Uterus (tissue), 2 donors: ENCODE data around the gene SPOCK1.

Experiments
- CTCF ChIP-seq, 4 experiments: fragments of 200-600 bp in 2 of 4; fragments of 450-650 bp in 2 of 4; sonication (generic) in 2 of 4; IDR thresholded peaks; one replicate each; pipeline ENCODE4 v1.5.1; 2016 to 2019; ENCODE audit warnings: antibody characterized with exemption in 4 of 4, mild to moderate bottlenecking in 2 of 4, moderate library complexity in 1 of 4
- POLR2A ChIP-seq, 2 donors: fragments of 450-650 bp; IDR thresholded peaks; one replicate each; pipeline ENCODE4 v1.6.1; 2016; ENCODE audit warnings: antibody characterized with exemption in 2 of 2, mild to moderate bottlenecking in 1 of 2, moderate library complexity in 1 of 2

GRCh38 chr5:137206030-137206715 is 293.0 kb downstream of the SPOCK1 start:
- TF ChIP-seq CTCF (IDR thresholded peaks at IDR 0.05) (no peak), POLR2A (IDR thresholded peaks at IDR 0.05) (no peak)
